Posterior cingulate gyrus (tissue), 11 donors: Measurements from ENCODE around the gene GNPDA1.

Source experiments
- DNase-seq, 10 donors: peaks; one replicate each; pipeline versions ENCODE4 v3.0.0 to v3.0.0-alpha.2; 2020 to 2021; ENCODE audit warnings: mixed read lengths in 3 of 10
- intact Hi-C: fragments of 100-400 bp; cut with DNase I; formaldehyde crosslinking; loops from one replicate; pipeline ENCODE4 v1.15.1; 2023

The GNPDA1 gene

DNA sequence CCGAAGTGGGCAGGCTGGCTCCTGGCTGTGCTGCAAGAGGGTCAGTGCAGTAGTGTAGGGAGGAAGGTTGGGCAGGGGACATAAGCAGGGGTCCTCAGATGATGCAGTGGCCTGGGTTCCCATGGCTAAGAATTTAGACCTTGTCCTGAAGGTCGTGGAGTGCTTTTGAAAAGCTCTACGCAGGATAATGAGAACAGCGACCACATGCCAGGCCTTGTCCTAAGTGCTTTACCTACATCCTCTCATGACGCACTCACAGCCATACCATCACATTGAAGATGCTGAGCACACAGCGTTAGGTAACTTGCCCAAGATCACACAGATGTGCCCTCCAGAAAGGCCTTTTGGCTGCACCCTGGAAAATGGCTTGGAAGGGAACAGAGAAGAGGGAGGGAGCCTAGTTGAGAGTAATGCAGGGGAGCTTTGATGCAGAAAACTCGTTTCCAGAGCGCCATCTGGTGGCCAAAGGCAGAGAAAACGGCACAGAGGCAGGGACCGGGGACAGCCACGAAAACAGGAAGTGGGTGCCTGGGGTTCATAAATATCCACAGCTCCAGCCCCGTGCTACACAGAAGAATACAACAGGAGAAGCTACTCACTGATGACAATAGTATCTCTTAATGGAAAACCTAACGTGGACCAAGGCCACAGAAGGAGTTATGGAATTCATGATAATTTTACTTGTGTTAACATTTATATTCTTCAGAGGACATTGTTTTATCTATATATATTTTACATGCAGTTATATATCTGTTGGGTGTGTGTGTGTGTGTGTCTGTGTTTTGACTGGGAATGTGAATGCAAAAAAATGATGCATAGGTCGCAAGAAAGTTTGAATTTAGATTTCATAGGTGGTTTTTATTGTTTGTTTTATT is 52.1 kb downstream of the GNPDA1 start:
- DNase-seq = peak; percentile 80 to 98 (median 92)
- intact Hi-C loops = loop anchor here (1.0 to 10.0 kb wide), 5 partner anchors 38 to 295 kb away; partner anchors contain the start of genes DELE1 and PCDH1

DNA sequence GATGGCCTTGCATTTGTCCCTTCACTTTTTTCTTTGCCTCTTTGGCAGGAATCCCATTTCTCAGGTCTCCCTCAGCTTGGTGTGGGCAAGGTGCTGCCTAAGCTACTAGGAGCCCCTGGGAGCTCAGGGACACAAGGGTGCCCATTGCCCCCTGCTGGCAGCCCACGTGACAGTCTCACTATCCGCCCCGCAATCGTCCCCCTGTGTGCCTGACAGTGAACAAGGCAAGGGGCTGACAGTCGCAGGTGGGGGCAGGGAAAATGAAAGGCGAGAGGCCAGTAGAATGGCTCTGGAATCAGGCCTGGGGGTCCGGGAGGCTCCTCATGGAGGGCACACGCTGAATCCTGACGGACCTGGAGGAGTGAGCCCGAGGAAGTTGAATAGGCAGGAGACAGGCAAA is 52.8 kb downstream of the GNPDA1 start:
- intact Hi-C loops = loop anchor here (1.0 to 10.0 kb wide), 5 partner anchors 37 to 295 kb away; partner anchors contain the start of genes DELE1 and PCDH1

DNA sequence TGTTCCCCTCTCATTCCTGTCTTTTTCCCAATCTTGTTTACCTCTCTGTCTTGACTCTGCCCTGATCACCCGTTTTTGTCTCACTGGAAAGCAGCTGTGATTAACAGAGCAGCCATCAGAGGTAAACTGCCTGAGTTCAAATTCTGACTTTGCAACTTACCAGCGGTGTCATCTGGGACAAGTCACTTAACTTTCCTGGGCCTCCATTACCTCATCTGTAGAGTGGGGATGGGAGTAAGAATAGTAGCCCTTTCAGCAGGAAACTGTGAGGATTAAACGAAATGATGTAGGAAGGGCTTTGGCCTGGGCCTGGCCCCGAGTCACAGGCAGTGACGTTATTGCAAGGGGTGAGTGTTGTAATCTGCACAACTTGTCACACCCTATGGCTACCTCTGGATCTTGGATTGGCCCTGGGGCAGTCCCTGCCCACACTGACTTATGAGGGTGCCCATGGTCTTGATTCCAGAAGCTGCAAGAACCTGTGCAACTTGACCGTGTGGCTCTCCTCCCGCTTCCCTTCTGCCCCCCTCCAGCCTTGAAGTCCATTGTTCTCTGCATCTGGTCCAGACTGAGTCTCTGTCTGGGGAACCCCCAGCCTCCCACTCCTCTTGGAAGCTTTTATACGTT is 54.2 kb downstream of the GNPDA1 start:
- no peak for DNase-seq
- intact Hi-C loops = no loop called here

More for the DNA sequence above, 52.8 kb downstream of the GNPDA1 start:
- DNase-seq = peak in 1 of 10 donors; percentile 84

DNA sequence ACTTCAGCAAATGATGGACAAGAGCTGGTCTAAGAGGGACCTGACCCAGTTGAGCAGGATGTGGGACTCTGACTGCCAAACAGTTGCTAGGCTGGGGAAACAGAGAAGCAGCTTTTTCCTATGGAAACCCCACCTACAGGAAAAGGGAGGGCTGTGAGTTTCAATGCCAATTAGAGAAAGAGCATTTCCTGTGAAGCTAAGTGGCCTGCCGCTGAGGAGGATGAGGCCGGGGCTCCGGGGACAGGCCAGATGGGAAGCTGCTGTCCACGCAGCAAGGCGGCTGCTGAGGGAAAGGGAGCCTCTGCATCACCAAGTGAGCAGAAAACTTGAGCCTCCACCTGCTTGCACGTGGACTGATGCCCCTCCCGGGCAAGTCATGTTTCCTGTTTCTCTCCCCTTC is 54.7 kb downstream of the GNPDA1 start, which contains the start of gene PCDH12:
Gene PCDH12 (minus strand): TSS at position 90 of the 400 bp plus-strand sequence. CDS start 351 bp downstream, outside the sequence.
- intact Hi-C loops = no loop called here

DNA sequence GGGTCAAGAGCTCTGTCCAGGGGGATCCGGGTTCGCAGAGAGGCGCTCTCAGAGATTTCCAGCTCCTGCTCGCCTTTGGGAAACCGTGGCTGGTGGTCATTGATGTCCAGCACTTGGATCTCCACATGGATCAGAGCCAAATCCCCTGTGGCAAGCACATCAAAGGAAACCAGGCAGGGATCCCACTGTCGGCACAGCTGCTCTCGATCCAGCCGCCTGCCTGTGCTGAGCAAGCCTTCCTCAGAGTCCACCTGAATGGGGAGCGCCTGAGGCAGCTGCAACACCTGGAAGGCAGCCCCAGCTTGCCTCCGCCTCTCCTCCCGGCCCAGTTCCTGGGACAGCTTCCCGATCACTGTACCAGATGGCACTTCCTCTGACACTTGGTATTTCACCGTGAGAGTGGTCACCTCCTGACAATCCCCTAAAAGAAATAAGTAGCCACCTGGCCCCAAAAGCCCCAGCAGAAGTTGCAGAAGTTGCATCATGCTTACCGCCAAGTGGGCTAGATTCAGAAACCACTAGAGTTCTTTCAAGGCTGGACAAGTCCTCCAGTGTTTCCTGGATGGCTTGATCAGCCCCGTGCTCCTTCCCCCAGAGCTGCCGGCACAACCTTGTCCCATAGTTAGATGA is 55.3 kb downstream of the GNPDA1 start:
- intact Hi-C loops = no loop called here
- peak in 1 of 10 donors; percentile 66 for DNase-seq

More for the DNA sequence above, 54.7 kb downstream of the GNPDA1 start, which contains the start of gene PCDH12:
- peak in 1 of 10 donors; percentile 79 for DNase-seq

DNA sequence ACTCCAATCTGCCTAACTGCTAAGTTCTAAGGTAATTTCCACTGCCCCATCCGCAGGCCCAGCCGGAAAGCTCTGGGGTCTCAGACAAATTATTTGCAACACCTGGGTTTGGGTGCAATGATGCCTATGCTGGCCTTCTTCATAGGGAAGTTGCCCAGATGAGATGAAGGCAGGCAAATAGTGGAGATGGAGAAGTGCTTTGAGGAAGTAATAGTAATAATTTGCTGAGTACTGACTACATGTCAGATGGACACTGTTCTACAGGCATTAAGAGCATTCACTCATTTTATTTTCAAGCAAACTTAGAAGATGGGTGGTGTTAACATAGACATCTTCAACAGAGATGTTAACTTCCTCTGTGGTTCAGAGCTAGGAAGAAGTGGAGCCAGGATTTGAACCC is 58.6 kb downstream of the GNPDA1 start:
- intact Hi-C loops = no loop called here

DNA sequence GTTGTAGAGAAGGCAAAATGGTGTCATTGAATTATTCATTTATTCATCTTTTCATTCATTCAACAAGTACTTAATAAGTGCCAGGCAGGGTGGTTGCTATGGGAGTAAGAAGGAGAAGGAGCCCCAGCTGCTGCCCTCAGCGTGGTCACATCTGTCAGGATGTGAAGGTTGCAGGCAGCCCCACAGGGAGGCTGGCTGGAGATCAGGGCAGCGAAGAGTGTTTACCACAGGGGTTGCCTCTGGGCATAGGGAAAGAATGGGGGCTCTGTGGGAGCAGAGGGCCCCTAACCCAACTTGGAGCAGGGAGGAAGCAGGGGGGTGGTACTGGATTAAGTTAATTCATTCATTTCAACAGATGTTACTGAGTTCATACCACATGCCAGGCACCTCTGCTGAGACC is 60.8 kb downstream of the GNPDA1 start:
- intact Hi-C loops = no loop called here

More for the DNA sequence above, 58.6 kb downstream of the GNPDA1 start:
- DNase-seq = no peak

DNA sequence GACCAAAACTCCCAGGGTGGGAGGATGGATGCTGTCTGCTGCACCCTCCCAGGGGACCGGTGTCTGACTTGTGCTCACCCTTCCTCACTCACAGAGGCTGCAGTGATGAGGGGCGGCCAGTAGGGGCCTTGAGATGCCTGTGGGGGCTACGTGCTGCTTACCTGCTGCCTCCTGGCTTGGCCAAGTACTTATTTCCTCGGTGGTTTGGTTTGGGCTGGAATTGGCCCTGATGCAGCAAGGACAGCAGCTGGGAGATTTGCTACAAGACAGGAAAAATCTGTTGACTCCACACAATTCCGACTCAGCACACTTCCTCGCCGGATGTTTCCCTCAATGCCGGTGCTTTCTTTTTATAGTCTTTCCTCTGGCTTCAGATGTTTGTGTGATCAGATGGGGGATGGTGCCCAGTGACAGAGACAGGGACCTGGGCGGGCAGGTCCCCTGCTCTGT is 61.5 kb downstream of the GNPDA1 start:
- DNase-seq = no peak
- intact Hi-C loops = no loop called here

More for the DNA sequence above, 60.8 kb downstream of the GNPDA1 start:
- DNase-seq = no peak
